Panc1 (cell line): ENCODE data around the gene FCN1. TPM values are rescaled to one million over a fixed set of nuclear protein-coding genes. Genes with fewer than 3 reads are reported as not detected.

Source experiments
- ATAC-seq: fragments of 200-7000 bp; cut with Tn5 transposase; 2 replicates; pipeline ENCODE4 v1.9.1; 2020; ENCODE audit warnings: mild to moderate bottlenecking, moderate library complexity
- BruUV-seq: library from RNA; stranded (reverse); fragments of 400-500 nt; replicated peaks from 2 replicates; lab custom pipeline; 2021; lab: Mats Ljungman, UMichigan
- CTCF ChIA-PET: fragments of 300-600 bp; sonication (Branson Sonifier 250); formaldehyde crosslinking; loops from one replicate; lab custom pipeline; 2022; ENCODE audit warnings: antibody characterized with exemption; lab: Charles Lee
- POLR2A ChIA-PET: fragments of 300-600 bp; sonication (Branson Sonifier 250); formaldehyde crosslinking; loops from one replicate; lab custom pipeline; 2022; ENCODE audit warnings: antibody characterized with exemption; lab: Charles Lee
- DNase-seq: peaks from one replicate; pipeline ENCODE4 v3.0.0-alpha.2; 2010; ENCODE audit warnings: low read depth, low spot score
- H3K27ac ChIP-seq: 2 replicates; pipeline ENCODE4 v1.5.1; 2011; ENCODE audit warnings: mild to moderate bottlenecking, low read length, inconsistent platforms
- H3K27me3 ChIP-seq: fragments of 200-500 bp; sonication (Bioruptor generic); 2 replicates; pipeline ENCODE4 v1.6.0; 2014; ENCODE audit warnings: low read length, inconsistent platforms; ENCODE audit not compliant: control insufficient read depth, insufficient read depth
- H3K36me3 ChIP-seq: fragments of 200-500 bp; sonication (Bioruptor generic); 2 replicates; pipeline ENCODE4 v1.5.1; 2014; ENCODE audit warnings: inconsistent platforms, mild to moderate bottlenecking, low read length, moderate library complexity; ENCODE audit not compliant: control insufficient read depth, insufficient read depth
- H3K4me1 ChIP-seq: 2 replicates; pipeline ENCODE4 v1.5.1; 2011; ENCODE audit warnings: inconsistent platforms, mild to moderate bottlenecking, low read length, moderate library complexity; ENCODE audit not compliant: control insufficient read depth, insufficient read depth
- H3K4me3 ChIP-seq, 2 experiments: 2 replicates each; pipeline ENCODE4 v1.5.1; 2011 to 2012; ENCODE audit warnings: low read depth in 2 of 2, low read length in 2 of 2, mild to moderate bottlenecking in 2 of 2, inconsistent platforms in 1 of 2, moderate library complexity in 1 of 2
- H3K9me3 ChIP-seq: fragments of 200-500 bp; sonication (Bioruptor generic); 2 replicates; pipeline ENCODE4 v1.5.1; 2014; ENCODE audit warnings: low read depth, mild to moderate bottlenecking, inconsistent platforms, low read length, moderate library complexity; ENCODE audit not compliant: control insufficient read depth, insufficient read depth
- CTCF ChIP-seq: fragments of 450-650 bp; IDR thresholded peaks from 2 replicates; pipeline ENCODE4 v1.5.1; 2017; ENCODE audit warnings: mild to moderate bottlenecking
- POLR2AphosphoS5 ChIP-seq: IDR thresholded peaks from 2 replicates; pipeline ENCODE4 v1.6.1; 2012; ENCODE audit warnings: mild to moderate bottlenecking, low read depth, low read length, moderate library complexity
- REST ChIP-seq, 2 experiments: IDR thresholded peaks; 2 replicates each; pipeline ENCODE4 v1.6.1; 2011 to 2012; ENCODE audit warnings: low read depth in 2 of 2, control low read depth in 1 of 2, low read length in 1 of 2, mild to moderate bottlenecking in 1 of 2, moderate library complexity in 1 of 2; ENCODE audit not compliant: insufficient read depth in 1 of 2
- SIN3A ChIP-seq: IDR thresholded peaks from 2 replicates; pipeline ENCODE4 v1.6.1; 2012; ENCODE audit warnings: low read depth, mild to moderate bottlenecking, low read length, moderate library complexity, borderline replicate concordance; ENCODE audit not compliant: insufficient read depth
- TCF7L2 ChIP-seq: IDR thresholded peaks from 2 replicates; pipeline ENCODE4 v1.6.1; 2011; ENCODE audit warnings: mild to moderate bottlenecking, low read depth, low read length, inconsistent platforms
- in situ Hi-C: cut with HindIII; loops from 2 replicates; pipeline ENCODE4 v1.10.0; 2016; ENCODE audit warnings: low sequenced_read_pairs, low pct_unique_long_range_greater_than_20kb
- intact Hi-C: fragments of 100-400 bp; cut with micrococcal nuclease; formaldehyde crosslinking; loops from one replicate; pipeline ENCODE4 v1.10.0; 2022; ENCODE audit not compliant: unreplicated experiment
- total RNA-seq: library from RNA; stranded (reverse); gene quantifications from one replicate; pipeline ENCODE4 v1.2.1, GENCODE V29; 2021; ENCODE audit not compliant: unreplicated experiment

Gene FCN1
- total RNA-seq, 1 experiment from 2014 or later: not detected

- no peaks in the 10 kb centered on the region for H3K9me3 ChIP-seq
- no peak overlapping the region for H3K4me3 ChIP-seq
- TF ChIP-seq REST (IDR thresholded peaks at IDR 0.05; ENCODE audit: insufficient read depth in 1 of 2, low read depth in 2 of 2, low read length in 1 of 2) (no peak), CTCF (no peak), TCF7L2 (no peak), POLR2AphosphoS5 (no peak), SIN3A (no peak)
- no peaks in the 10 kb centered on the region for H3K36me3 ChIP-seq
- DNase-seq (no peak), ATAC-seq (no peak)
- intact Hi-C loops (no loop called here), in situ Hi-C loops (no loop called here)
- ChIA-PET CTCF (no interaction called here), POLR2A (no interaction called here)
- no peaks in the 10 kb centered on the region; the same call in 1 of the 2 replicates for H3K27me3 ChIP-seq
- no peak overlapping the region for H3K27ac ChIP-seq
- no TSS peak for BruUV-seq
- no peaks in the 10 kb centered on the region for H3K4me1 ChIP-seq
Observed at GRCh38 chr9:134894136-134894860, 23.4 kb downstream of the FCN1 start.

GRCh38 chr9:134892820-134893420 lies 24.8 kb downstream of the FCN1 start:
- CTCF ChIA-PET: no interaction called here
- DNase-seq (no peak), ATAC-seq (no peak)
- Histone ChIP-seq H3K27me3 (no peaks in the 10 kb centered on the region; the same call in 1 of the 2 replicates), H3K27ac (no peak overlapping the region), H3K4me3 (no peak overlapping the region), H3K4me1 (no peaks in the 10 kb centered on the region), H3K36me3 (no peaks in the 10 kb centered on the region), H3K9me3 (no peaks in the 10 kb centered on the region)
- in situ Hi-C loops (no loop called here), intact Hi-C loops (no loop called here)
- no TSS peak for BruUV-seq
- TF ChIP-seq CTCF (no peak), REST (IDR thresholded peaks at IDR 0.05; ENCODE audit: insufficient read depth in 1 of 2, low read depth in 2 of 2, low read length in 1 of 2) (no peak), POLR2AphosphoS5 (no peak), TCF7L2 (no peak), SIN3A (no peak)
- POLR2A ChIA-PET: no interaction called here
